ENCODE measurements around the gene GRK2.
A peak's percentile ranks its signal among the peaks of the same experiment; 100 is the strongest.
"Not testable (repeated sequence)": the region's sequence is repeated elsewhere in the genome, so short reads cannot be mapped to it uniquely, and the experiment has no call there.

GRK2 gene

DNA sequence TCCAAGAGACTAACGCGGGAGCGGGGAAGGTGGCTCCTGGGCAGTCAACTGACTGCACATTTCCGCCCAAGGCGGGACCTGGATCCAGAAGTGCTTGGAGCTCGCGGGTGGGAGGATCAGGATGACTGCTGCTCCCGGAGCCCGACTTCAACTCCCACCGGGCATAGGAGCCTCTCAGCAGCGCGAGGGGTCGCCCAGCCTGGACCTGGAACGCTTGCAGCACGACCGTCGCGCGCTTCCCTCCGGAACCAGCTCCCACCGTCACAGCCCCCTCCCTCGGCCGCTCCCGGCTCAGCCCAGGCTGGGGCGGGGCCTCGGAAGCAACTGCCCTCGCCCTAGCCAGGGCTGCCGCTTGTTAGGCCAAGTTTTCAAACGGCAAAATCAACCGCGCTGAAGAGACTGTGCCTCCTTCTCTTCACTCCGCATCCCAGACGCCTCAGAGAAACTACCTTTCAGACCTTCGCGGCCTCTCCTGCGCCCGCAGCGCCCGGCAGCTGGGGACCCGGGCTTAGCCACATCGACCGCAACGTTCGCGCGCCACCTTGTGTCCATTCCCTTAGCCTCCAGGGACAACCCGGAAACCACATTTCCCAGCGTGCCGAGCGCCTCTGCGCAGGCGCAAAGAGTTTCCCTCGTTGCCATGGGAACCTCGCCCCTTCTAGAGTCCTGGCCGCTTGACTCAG lies 51.1 kb downstream of the GRK2 start:
- peak; percentile 98 for DNase-seq

DNA sequence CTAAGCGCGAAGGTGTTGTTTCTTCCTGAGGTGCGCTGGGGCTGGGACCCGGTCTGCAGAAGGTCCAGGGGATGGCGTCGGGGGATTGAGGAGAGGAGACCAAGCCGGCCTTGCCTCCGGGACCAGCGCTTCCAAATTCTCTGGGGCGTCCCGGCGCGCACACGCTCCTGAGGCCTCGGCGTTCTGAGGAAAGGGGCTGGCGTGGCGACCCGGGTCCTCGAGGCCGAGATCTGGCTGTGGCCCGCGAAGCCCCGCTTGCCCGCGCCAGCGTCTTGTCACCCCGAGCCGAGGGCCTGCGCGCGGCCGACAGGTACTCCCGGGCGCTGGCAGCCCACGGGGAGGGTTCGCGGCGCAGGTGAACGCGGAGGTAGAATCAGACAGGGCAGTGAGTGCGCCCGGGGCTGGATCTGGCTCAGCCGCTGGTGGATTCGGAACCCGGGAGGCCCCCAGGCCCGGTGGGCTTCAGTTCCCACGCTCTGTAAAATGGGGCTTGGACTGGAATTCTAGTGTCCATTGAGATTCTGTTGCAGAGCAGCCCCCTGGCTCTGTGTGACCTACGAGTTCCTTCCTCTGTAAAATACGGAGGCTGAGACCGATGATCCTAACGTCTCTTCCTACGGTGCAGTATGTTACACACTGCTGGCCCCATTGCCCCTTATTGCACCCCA lies 51.7 kb downstream of the GRK2 start:
- DNase-seq, result no peak

DNA sequence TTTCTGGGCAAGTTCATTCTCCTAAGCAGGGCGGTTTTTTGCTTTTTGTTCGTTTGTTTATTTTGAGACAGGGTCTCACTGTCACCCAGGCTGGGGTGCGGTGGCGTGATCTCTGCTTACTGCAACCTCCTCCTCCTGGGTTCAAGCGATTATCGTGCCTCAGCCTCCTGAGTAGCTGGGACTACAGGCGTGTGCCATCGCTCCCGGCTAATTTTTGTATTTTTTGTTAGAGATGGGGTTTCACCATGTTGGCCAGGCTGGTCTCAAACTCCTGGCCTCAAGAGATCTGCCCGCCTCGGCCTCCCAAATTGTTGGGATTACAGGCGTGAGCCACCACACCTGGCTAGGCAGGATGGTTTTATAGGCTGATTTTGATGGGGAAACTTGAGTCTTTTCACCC lies 52.6 kb downstream of the GRK2 start:
- not testable (repeated sequence) for DNase-seq

DNA sequence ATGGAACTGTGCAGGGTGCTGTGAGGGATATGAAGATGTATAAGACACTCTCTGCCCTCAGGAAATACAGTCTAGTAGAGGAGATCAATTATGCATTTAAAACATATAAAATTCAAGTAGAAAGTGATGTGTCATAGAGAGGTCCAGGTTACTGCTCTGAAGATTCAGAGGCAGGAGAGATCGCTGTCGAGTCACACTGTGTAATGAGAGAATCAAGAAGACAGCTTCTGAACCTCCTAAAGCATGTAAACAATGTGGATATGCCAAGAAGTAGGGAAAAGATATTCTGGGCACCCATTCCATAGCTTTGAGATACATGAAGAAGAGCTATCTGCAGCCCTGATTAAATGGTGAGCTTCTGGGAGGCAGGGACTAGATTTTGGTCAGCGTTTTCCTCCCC lies 53.7 kb downstream of the GRK2 start:
- DNase-seq, result no peak

DNA sequence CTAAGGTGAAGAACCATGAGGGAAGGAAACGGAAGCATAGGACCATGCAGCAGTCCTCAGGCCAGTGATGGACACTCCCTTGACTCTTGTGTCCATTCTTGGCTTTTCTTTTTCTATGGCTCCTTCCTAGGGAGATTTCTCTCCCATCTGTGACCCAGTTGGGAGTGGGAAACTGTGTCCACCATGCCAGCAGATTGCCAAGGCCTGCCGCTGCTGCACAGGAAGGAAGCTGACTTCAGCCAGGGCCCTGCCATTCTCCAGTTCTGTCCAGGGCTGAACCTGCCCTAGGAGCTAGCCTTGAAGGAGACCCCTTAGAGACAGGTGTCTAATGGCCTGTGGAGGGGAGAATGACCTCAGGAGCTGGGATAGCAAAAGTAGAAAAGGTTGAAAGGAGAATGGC lies 54.4 kb downstream of the GRK2 start:
- DNase-seq, result no peak

DNA sequence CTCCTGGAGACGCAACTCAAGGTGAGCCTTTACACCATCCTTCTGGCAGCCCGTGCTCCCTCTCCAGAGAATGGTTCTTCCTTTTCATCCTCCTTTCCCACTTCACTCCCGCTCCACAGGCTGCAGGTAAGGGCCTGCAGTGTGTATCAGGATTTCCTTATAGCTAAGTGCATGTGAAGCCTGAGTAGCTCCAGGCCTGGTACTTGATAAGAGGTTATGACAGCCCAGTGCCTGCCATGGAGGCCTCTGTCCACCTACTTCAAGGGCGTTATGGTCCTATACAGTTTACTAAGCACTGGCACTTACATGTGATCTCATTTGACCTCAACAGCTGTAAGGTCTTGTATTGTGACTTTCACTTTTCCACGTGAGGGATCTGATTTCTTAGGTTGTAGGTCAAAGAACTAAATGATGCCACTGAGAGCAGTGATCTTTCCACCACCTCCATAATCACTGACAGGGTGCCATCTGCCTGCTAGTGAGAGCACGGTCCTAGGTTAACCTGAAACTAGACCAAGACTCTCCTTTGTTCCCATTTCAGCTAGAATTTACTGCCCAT lies 55.1 kb downstream of the GRK2 start:
- DNase-seq, result no peak

DNA sequence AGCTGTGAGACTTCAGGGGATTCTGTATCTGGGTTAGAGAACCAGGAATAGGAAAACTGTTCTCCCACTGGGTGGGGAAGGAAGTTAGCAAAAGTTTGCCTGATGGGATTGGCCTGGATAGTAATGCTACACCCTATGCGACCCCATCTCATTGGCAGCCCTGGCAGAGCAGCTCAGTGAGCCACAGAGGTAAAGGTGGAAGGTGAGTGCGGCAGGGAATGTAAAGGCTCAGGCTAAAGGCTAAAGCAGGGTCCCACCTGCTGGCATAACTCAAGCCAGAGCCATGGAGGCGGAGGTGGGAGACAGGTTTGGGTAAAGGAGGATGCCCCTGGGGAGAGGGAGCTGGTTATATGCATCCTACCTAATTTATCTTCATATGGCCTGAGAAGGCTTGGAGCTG lies 55.8 kb downstream of the GRK2 start:
- DNase-seq, result no peak

DNA sequence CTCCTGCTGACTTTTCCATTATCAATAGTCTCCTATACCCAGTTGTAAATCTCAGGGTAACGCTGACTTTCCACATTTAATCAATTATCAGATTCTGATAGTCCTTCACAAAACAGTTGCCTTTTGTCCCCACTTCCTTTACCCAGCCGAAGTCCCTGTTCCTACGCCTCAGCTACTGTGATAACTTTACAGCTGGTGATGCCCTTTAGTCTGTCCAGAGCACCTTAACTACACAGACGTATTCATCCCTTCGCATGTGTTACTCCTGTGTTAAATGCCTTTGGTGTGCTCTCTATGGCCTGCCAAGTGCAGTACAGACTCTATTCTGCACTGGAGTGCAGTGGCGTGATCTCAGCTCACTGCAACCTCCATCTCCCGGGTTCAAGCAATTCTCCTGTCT lies 57.3 kb downstream of the GRK2 start:
- no peak for DNase-seq

DNA sequence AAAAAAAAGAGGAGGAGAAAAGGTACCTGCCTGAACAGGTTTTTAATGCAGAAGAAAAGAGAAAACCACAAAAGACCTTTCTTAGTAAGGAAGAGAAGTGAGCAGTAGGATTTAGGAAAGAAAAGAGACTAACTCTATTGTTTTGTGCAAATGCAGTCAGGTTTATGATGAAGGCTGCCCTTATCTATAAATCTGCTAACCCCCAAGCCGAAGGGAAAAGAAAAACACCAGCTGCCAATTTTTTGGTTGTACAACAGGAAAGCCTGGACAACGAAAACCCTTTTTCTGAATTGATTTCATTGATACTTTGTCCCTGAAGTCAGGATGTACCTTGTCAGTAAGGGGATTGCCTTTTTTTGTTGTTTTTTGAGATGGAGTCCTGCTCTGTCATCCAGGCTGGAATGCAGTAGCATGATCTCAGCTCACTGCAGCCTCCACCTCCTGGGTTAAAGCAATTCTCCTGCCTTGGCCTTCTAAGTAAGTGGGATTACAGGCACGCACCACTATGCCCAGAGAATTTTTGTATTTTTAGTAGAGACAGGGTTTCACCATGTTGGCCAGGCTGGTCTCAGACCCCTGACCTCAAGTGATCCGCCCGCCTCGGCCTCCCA lies 65.9 kb downstream of the GRK2 start:
- DNase-seq, result no peak

Measured in CD4-positive, alpha-beta T cell treated with Interleukin-21 for 1 hour (primary cell).